CD4-positive, alpha-beta T cell treated with Interleukin-6 at 100 ng/mL for 8 hours (primary cell): ENCODE measurements around the gene STX2.
A peak's percentile ranks its signal among the peaks of the same experiment; 100 is the strongest.
"Not testable (repeated sequence)": the region's sequence is repeated elsewhere in the genome, so short reads cannot be mapped to it uniquely, and the experiment has no call there.

Experiments
- DNase-seq: peaks from one replicate; pipeline ENCODE4 v3.0.0-alpha.2; 2020; ENCODE audit warnings: mixed read lengths, low spot score

STX2 gene

DNA sequence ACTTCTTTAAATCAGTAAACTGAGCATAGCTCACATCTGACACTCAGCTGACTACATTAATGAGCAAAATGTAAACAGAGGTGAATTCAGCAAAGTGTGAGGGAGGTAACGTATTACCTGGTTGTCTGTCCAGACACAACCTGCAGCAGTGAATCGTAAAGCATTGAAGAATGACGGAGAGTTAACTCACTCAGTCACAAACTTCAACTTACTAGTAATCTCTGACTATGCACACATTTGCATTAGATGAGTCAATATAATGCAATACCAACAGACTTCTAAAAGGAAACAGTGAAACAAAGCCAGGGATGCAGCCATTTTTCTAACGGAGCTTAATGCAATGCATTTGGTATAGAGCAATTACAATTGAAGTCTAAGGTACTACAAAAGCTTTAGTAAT, 40.0 kb downstream of the STX2 start:
- no peak for DNase-seq

DNA sequence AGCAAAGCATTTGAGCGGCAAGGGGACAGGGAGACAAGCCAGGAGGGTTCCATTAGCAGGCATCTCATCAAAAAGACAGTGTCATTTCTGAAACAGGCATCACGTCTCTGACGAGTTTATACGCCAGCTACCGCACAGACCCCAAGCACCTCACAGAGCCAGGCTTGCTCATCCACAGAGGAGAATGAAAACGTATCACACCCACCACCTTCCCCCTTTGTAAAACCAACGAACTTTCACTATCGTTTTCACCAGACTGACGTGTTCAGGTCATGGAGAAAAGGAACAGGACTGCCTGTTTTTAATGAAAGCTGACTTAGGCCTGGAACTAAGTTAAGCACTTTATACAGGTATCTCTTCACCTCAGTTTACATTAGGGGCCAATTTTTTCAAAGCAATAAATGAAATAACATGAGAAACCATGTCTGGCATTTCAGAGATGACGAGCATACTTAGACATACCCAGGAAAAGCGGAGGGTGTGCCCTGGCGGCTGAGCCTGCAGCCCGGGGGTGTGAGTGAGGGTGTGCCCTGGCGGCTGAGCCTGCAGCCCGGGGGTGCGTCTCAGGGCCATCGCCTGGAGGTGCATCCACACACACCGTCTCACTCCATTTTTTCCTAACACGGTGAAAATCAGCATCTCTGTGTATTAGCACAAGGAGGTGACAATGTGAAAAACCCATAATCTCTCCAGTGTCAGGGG, 41.9 kb downstream of the STX2 start:
- DNase-seq, result peak; percentile 14

DNA sequence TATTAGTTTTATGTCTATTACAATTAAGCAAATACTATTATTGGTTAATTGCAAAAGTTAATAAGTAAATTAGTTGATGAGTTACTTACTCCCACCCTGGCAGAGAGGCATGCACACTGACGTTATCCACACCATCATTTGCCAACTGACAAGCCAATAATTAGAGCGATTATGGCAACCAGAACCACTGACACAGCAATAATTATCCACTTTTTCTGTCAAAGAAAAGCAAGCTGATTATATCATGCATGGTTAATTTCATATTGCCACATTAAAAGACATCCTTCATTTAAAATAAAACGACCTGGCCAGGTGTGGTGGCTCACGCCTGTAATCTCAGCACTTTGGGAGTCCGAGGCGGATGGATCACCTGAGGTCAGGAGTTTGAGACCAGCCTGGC, 43.1 kb downstream of the STX2 start:
- DNase-seq, result no peak

DNA sequence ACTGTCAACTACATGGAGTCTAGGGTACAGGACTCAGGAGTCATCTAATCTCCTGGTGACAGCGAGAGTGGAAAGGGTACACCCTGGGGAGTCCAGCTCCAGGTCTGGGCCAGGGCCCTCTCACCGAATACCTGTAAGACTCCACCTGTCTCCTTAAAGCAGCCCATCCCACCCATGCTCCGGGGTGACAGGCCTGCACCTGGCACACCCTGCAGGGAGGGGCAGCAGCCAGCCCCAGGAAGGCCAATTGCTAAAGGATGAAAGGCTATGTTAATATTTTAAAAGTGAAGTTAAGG, 45.5 kb downstream of the STX2 start:
- DNase-seq, result no peak

DNA sequence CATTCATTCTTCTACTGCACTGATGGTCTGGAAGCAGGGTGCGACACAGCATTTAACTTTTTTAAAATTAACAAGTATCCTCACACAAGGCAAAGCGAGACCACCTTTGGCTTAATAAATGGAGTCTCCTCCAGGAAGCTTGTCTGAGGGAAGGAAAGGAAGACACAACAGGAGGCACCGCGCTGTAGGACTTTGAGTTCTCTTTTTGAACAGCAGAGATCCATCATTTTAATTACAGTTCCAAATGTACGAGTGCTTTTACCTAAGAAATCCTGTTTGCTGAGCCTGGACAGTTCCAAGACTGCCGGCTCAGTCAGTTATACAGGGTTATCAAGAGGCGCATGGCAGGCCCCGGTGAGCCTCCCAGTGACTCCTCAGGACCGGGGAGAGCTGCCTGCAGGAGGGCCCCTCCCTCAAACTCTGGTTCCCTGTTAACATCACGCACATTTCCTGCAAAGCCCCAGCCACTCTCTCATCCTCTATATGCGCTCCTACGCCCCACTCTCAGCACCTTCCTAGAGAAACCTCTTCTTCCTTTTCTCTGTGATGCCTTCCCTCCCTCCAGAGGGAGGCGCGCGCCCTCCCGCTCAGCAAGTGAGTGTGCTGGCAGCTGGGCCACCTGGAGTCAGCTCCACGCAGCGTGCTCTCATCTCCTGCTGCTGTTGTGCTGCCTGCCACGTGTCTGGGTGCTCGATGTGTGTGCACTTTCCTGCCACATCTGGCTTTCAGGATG, 46.1 kb downstream of the STX2 start:
- DNase-seq, result no peak

DNA sequence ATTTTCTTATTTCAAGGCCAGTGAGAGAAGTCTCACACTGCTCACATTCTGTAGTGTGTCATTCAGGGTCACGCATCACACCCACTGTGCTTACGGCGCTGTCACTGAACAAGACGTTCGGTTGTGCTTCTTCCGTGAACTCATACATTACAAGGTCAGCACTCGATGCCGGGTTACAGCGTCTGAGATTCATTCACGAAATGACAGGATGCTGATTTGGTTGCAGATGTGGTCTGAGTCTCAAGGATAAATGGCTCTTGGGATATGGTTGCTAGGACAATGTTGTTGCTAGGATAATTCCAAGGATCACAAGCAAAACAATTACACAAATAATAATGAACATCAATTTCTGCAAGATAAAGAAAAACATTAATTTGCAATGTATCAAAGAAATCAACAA, 47.4 kb downstream of the STX2 start:
- DNase-seq, result no peak

DNA sequence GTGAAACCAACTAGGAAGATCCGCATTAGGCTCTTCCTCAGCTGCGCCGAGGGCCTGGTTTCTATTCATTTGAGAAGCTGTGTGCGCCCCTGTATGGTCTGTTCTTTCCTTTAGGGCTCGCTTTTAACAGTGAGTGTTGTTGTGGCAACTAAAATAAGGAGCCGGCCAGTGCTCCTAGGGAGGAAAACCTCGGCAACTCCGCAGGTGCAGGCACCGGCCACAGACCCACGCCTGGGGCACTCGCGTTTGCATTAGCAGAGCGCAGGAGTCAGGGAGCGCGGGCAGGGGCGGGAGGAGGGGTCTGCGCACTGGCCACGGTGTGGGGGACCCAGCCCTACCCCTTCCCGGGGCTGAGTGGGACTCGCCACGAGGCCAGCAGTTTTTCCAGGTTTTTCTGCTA, 50.5 kb downstream of the STX2 start:
- DNase-seq, result no peak

DNA sequence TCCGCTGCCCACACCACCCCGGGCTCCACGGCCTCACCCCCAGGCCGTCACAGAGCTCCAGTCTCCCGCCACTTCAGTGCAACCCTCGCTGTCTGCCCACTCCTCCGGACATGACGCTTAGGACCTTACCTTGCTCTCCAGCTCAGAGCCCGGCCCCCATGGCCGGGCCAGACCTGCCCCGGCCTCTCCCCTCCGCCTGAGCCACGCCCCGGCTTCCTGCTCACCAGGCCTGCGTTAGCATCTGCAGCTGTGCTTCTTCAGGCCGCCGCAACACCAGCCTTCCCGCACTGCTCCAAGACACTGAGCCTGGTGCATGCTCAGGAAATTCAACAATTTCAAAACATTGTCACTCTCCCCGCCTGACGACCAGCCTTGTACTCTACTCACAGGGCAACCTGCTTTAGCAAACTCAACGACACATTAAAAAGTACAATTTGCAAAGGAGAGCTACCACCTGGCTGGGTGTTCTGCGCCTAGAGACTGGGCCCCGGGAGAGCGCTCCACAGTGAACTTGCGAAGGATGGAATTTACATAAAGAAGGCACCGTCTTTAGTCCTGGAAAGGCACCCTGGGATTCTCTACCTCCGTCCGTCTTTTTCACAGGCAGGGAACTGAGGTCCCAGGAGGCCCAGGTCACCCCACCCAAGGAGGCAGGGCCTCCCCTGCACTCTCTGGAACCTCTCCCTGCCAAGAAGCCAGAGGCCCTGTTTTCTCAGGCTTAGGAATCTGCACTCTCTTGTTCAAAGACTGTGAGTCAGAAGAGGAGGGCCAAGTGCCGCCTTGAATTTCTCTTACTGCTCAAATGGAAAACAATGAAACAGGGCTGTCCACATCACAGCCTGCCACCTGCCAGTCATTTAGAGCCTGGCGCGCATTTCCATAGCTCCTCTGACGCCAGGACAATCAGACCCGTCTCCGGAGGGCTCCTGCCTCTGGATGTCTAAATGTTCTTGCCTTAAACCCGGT, 51.3 kb downstream of the STX2 start:
- no peak for DNase-seq

DNA sequence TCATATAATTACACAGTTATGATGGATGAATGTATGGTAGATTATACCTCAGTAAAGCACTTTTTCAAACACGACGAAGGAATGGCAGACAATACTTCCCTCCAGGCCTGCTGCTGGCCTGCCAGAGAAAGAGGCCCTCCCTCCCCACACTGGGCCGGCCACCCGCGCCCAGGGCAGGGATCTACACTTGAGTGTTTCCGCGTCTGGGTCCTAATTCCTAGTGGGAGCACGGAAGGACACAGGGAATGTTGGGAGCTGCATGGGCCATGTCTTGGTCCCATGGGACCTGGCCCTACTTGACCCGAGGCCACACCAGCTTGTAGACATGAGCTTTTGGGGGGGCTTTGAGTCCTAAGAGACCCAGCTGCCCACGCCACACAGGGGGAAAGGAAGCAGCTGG, 52.0 kb downstream of the STX2 start:
- no peak for DNase-seq

DNA sequence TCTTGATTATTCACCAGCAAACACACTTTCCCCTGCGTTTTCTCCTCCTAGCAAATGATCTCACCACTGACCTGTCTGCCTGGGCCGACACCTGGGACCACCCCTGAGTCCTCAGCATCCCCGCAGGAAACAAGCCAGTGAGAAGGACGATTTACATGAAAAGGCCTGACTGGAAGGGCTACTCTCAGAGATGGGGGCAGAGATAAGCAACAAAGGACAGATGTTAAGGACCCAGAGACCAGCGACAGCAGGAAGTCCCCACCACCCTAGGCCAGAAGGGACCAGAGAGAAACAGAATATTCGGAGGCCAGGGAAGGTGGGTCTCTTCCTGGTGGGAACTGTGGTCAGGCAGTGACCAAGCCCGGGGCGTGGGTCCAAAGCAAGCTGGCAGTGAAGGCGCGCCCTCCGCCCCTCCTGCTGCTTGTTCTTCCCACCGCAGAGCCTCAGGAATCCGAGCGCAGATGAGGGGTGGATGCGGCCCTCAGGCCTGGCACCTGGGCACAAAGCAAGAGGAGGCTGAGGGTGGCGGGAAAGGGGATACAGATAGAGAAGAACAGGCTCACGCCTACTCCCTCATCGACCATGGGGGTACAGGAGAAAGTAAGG, 55.8 kb downstream of the STX2 start:
- no peak for DNase-seq

DNA sequence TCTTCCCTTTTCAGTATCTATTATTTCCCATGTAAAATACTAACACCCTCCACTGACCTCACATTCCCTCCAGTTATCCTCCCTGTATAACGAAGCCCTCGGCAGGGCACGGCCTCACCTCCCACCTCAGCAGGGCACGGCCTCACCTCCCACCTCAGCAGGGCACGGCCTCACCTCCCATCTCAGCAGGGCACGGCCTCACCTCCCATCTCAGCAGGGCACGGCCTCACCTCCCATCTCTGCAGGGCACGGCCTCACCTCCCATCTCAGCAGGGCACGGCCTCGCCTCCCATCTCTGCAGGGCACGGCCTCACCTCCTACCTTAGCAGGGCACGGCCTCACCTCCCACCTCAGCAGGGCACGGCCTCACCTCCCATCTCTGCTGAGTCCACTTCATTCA, 56.8 kb downstream of the STX2 start:
- not testable (repeated sequence) for DNase-seq

DNA sequence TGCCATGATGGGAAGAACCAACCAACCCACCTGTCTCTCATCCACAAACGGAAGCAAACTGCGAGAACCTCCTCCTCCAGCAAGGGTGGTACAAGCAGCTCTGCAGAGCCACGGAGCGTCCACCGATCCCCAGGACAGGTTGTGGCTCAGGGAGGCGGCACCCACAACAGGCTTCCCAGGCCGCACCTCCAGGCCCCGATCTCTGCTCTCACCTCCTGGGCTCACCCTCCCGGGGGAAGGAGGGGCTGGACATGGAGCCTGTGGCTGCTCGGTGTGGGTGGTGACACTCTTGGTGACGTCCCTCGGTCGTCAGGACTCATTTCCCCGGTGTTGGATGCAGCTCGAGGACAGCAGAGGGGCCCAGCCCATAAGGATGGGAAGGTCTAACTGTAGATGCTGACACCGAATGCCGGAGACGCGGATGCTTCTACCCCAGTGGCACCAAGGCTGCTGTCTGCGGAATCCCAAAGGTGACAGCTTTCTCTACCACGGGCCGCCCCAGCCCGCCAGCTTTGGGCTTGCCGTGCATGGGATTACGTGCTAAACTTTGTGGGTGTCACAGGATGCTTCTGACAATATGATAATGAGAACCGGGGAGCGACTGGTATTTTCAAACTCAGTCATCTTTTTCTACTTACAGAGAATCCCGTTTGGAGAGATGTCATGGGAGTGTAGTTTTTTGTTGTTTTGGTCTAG, 58.0 kb downstream of the STX2 start:
- DNase-seq, result no peak

DNA sequence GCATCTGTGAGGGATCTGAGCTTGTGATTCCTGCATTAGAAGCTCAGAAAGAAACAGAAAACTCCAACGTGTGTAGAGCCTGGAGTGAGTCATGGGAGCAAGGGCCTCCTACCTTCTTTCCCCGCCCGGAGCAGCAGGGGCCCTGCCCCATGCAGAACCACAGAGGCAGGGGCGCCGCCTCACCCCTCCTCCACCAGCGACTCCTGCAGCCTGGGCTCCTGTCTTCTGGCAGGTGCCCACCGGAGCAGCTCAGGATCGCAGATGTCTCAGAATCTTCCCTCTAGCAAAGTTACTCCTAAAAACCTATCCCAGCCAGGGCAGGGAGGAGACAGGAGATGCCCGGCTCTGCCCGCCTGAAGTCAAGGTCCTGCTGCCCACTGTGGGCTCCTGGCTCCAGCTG, 58.7 kb downstream of the STX2 start:
- no peak for DNase-seq

DNA sequence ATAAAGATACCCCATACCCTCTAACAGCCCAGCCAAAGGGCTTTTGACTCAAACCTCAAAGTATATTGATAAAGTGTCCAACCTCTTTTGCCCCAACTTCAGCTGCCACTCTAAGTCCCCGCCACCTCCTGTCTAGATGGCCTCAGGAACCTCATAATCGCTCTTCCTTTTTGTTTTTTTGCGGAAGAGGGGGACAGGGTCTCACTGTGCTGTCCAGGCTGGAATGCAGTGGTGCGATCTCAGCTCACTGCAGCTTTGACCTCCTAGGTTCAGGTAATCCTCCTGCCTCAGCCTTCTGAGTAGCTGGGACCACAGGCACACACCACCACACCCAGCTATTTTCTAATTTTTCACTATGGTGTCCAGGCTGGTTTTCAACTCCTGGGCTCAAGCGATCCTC, 60.3 kb downstream of the STX2 start:
- DNase-seq, result no peak

DNA sequence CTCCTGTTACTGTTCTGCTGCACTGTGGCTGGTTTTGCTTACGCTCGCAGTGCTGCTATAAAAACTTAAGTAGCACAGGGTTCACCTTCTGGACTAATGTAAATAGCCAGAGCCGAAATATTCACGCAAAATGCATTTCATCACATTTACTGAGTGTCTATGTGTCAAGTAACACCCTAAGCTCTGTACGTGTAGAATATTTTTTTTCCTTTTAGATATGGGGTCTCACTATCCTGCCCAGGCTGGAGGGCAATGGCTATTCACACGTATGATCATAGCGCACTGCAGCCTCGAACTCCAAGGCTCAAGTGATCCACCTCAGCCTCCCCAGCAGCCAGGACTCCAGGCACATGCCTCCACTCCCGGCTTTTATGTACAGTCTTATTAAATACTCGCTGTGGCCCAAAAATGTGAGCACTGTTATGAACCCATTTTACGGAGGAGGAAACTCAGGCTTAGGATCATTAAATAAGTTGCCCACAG, 62.2 kb downstream of the STX2 start:
- DNase-seq, result no peak

DNA sequence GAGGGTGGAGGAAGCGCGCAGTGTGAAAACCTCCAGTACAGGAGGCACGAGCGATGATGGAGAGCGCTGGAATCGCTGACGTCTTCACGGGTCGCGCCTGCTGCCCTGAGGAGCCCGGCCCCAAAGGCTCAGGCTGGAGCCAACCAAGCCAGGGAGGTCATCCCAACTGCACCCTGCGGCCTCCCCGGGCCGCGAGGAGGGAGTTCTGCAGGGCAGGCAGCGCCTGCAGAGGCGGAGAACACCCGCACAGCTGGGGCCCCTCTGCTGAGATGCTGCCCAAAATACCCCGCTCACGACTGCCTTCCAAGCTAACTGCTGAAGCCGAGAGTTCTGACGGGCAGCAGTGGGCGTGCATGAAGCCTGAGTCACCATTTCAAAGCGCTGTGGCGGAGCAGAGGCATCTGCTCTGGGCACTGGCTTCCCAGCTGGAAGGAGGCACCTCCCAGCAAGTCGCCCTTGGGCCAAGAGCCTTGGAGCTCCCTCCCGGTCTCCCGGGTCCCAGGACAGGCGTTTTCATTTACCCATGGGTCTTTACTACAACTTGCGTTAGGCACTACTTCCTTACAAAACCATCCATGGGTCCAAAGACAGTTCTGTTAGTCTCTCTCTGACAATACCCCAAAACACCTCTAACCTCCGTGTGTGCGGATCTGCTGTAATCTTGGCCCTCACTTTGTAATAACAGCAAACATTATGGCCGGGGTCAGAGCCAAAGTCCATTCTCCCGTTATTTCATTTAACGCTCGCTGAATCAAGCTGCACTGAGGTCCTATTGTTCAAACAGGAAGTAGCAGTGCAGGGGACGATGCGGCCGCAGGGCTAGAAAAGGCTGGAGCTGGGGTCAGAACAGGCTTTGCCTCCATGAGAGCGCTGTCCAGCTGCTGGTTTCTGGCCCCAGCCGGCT, 62.8 kb downstream of the STX2 start:
- peak; percentile 14 for DNase-seq

DNA sequence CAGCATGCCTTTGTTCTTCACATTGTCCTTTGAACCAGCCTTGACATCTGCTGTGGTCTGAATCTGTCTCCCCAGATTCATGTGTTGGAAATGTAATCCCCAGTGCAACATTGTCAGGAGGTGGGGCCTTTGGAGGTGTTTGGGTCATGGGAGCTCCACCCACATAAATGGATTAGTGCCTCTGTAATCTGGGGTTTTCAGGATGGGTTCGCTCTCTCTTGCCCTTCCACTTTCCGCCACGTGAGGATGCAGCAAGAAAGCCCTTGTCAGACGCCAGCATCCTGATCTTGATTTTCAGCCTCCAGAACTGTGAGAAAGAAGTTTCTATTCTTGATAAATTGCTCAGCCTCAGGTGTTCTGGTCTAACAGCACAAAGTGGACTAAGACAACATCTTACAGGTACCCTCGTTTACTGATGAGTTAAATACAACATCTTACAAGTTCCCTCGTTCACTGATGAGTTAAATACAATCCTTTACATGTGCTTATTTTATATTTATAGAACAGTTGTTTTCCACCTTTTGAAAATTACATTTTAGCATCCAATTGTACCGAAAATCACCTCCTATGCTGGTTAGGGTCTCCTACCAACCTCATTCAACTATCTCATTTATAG, 68.5 kb downstream of the STX2 start:
- no peak for DNase-seq

DNA sequence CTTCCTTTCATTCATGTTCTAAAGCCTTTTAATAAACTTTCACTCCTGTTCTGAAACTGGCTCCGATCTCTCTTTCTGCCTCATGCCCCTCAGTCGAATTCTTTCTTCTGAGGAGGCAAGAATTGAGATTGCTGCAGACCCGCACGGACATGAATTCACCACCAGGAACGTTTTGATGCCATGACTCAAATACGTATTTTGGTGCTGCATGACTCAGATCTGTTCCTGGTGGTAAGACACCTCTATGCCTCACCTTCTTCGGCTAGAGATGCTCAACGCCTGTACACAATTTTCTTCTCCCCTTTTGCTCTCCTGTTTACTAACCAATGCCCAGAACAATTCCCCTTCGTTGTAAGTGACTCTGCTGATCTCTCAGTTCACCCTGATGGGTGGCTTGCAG, 70.9 kb downstream of the STX2 start:
- DNase-seq, result no peak

DNA sequence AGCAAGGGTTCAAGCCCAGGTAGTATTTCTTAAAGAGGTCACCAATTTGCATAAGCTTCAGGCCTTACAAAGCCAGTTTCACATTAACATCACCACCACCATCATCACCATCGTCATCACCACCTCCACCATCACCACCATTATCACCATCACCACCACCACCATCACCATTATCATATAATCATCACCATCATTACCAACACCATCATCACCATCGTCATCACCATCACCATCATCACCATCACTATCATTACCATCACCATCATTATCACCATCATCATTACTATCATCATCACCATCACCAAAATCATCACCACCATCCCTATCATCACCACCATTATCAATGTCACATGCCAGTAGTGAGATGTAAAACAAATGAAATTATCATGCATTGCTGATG, 72.6 kb downstream of the STX2 start:
- no peak for DNase-seq

DNA sequence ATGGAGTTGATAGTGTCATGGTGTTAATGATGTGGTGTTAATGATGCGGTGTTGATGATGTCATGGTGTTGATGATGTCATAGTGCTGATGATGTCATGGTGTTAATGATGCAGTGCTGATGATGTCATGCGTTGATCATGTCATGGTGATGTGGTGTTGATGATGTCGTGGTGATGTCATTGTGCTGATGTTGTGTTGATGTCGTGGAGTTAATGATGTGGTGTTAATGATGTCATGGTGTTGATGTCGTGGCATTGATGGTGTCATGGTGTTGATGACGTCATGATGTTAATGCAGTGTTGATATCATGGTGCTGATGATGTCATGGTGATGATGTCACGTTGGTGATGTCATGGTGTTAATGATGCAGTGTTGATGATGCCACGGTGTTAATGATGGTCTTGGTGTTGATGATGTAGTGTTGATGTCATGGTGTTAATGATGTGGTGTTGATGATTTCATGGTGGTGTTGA, 73.8 kb downstream of the STX2 start:
- no peak for DNase-seq
